ENCODE data around the gene LRMDA.

- TF ChIP-seq CTCF (IDR thresholded peaks at IDR 0.05) = no peak
- no peak for TF ChIP-seq EP300 (IDR thresholded peaks at IDR 0.05)
- no peak for TF ChIP-seq POLR2AphosphoS5 (IDR thresholded peaks at IDR 0.05)
These were observed 463.3 kb downstream of the LRMDA start for GRCh38 chr10:75894761-75895160.
